ENCODE results near the gene CNR1. TPM values are rescaled to one million over a fixed set of nuclear protein-coding genes. Genes with fewer than 3 reads are reported as not detected.

CNR1 gene
- total RNA-seq, 4 donors from 2014 or later, result 14.4 to 56.0 (median 34.0) TPM

DNA sequence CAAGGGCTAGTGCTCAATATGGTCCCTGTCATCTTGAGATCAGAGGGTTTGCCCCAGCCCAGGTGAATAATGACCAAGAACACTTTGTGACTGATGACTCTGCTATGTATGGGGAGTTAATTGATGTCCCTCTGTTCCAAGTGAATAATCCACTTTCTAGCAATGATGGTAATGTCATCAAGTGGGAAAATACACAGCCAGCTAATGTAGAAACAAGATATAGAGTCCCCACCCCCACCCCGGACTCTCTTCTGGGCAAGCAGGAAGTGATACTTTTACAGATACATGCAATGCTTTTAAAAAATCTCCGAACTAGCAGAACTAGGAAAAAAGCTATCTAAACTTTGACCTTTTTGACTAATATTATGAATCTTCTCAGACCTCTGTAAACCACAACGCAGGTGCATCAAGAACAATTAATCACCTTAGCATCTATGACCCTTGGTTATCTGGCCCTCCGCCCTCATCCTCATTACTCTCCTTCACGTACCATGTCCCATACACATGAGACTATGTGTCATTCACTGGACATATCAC, 30.5 kb downstream of the CNR1 start:
- DNase-seq (ENCODE audit: low spot score) (no peak), ATAC-seq (ENCODE audit: low FRiP score) (no peak)
- TF ChIP-seq, protein P1, sequence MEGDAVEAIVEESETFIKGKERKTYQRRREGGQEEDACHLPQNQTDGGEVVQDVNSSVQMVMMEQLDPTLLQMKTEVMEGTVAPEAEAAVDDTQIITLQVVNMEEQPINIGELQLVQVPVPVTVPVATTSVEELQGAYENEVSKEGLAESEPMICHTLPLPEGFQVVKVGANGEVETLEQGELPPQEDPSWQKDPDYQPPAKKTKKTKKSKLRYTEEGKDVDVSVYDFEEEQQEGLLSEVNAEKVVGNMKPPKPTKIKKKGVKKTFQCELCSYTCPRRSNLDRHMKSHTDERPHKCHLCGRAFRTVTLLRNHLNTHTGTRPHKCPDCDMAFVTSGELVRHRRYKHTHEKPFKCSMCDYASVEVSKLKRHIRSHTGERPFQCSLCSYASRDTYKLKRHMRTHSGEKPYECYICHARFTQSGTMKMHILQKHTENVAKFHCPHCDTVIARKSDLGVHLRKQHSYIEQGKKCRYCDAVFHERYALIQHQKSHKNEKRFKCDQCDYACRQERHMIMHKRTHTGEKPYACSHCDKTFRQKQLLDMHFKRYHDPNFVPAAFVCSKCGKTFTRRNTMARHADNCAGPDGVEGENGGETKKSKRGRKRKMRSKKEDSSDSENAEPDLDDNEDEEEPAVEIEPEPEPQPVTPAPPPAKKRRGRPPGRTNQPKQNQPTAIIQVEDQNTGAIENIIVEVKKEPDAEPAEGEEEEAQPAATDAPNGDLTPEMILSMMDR (IDR thresholded peaks at IDR 0.05), result no peak

DNA sequence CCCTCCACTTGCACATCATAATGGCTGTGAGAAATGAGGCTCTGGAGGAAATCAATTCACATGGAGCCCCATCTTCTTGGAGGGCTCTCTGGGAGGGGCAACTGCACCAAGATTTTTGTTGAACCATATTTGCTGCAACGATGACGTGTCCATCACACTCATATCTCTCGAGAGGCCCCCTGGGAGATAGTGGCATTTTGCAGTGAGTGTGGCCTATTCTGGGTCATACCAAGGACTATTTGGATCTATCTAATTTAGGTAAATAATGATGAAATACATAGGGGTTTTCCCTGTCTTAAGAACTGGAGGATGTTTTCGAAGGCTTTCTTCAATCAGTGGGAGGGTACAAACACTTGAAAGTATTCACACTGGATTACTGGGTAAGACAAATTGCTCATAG, 31.6 kb downstream of the CNR1 start:
- DNase-seq (ENCODE audit: low spot score) (no peak), ATAC-seq (ENCODE audit: low FRiP score) (no peak)
- TF ChIP-seq, protein P1 (IDR thresholded peaks at IDR 0.05), result no peak

DNA sequence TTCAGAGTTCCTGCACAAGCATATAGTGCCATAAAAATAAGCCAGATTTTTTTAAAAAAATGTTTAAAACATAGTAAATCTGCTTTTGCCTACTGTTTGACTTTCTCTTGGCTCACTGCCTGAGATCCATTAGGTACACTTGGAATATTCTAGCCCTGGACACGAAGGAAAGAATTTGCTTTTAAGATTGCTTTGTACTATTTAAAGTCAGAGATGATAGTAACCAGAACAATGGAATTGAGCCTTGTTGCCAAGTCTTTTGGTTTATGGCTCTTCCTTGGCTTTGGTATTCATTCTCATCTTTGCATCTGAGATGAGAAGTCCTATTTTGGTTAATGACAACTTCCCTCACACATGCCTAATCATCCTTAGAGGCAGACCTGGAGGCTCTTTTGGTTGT, 32.4 kb downstream of the CNR1 start:
- DNase-seq (ENCODE audit: low spot score), result no peak
- TF ChIP-seq, protein P1 (IDR thresholded peaks at IDR 0.05), result no peak
- no peak for ATAC-seq (ENCODE audit: low FRiP score)

DNA sequence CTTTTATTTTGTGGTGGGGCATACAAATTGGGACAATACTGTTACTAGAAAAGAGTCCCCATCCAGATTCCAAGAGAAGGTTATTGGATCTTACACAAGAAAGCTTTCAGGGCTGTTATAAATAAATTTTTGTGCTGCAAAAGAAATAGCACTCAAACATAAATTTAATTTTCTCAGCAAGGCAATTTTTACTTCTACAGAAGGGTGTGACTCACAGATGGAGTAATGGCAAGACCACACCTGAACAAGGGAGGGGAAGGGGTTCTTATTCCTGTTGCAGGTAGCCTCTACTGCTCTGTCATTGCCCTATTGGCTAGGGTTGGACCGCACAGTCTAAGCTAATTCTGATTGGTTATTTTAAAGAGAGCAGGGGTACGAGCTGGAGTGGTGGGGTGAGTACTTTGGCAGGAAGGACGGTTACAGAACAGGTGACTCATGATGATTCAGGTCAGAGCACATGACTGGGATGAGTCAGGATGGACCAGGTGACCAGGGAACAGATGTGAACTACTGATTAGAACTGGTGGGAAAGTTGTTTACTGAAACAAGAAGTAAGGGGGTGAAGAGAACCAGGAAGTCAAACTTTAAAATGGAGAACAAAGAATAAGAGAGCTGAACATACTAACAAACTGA, 41.1 kb downstream of the CNR1 start:
- TF ChIP-seq, protein P1 (IDR thresholded peaks at IDR 0.05), result no peak
- no peak for DNase-seq (ENCODE audit: low spot score)
- ATAC-seq (ENCODE audit: low FRiP score), result no peak

DNA sequence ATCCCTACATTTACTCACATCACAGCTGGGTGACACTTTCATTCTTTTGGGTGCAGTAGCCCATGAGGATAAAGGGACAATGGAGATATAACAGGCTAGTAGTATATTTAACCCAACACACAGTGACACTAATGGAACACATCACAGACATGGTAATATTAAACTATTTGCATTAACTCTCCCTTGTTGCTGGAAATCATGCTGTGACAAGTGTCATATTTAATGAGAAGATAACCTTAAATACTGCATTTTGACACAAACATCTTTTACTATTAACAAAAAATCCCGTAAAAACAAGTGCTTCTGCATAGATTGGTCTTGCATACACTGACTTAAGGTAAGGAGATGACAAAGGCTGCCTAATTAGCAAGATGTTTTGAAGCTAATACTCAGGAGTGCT, 45.5 kb downstream of the CNR1 start:
- no peak for ATAC-seq (ENCODE audit: low FRiP score)
- TF ChIP-seq, protein P1 (IDR thresholded peaks at IDR 0.05), result no peak
- no peak for DNase-seq (ENCODE audit: low spot score)

DNA sequence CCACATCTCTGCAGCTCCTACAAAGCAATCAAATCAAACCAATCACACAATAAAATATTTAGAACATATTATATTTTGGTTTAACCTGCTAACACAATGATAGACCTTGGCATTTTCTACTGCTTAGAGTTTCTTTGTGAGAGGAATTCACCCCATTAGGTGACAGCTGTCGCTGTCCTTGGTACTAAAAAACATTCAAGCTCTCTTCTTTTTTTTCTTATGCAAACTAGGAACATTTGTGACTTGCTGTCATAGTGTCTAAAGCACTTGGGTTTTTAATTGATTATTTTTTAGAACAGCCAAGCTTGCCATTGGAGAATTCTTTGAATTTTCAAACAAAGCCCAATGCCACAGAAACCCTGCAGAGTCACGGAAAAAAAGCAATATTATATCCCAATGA, 46.4 kb downstream of the CNR1 start:
- DNase-seq (ENCODE audit: low spot score) (no peak), ATAC-seq (ENCODE audit: low FRiP score) (no peak)
- TF ChIP-seq, protein P1 (IDR thresholded peaks at IDR 0.05), result no peak

DNA sequence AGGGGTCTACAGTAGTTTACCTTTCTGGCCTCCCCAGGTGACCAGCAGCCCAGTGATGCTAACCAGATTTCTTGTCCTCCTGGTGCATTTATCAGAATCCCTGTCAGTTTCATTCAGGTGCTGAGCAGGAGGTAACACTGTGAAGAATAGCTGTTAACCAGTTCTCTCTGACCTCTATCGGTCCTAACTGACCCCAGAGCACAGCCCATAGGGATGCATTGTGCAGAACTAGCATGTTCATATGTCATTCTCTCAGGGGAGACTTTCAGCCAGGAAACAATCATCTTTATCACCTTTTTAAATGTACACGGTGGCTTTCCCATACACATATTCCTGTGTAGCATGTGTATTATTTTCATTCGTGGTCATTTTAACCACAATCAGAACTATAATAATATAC, 49.9 kb downstream of the CNR1 start:
- no peak for ATAC-seq (ENCODE audit: low FRiP score)

More for the DNA sequence above, 49.9 kb downstream of the CNR1 start:
- no peak for DNase-seq (ENCODE audit: low spot score)
- TF ChIP-seq, protein P1 (IDR thresholded peaks at IDR 0.05), result no peak

Data from omental fat pad (tissue), 4 donors.